MG63 (cell line): Measurements from ENCODE around the gene BCAS1. TPM values are rescaled to one million over a fixed set of nuclear protein-coding genes. Genes with fewer than 3 reads are reported as not detected.

Experiments used
- DNase-seq: peaks from one replicate; pipeline ENCODE4 v3.0.0-alpha.2; 2020
- H3K27me3 ChIP-seq: fragments of 250-450 bp; sonication (Bioruptor Pico); 2 replicates; pipeline ENCODE4 v1.5.1; 2020; ENCODE audit warnings: mild to moderate bottlenecking, moderate library complexity
- H3K36me3 ChIP-seq: fragments of 250-450 bp; sonication (Bioruptor Pico); 2 replicates; pipeline ENCODE4 v1.5.1; 2020; ENCODE audit warnings: mild to moderate bottlenecking, moderate library complexity
- H3K4me3 ChIP-seq: fragments of 250-450 bp; sonication (Bioruptor Pico); 2 replicates; pipeline ENCODE4 v1.5.1; 2020; ENCODE audit warnings: mild to moderate bottlenecking, moderate library complexity
- H3K9me3 ChIP-seq: fragments of 250-450 bp; sonication (Bioruptor Pico); 2 replicates; pipeline ENCODE4 v1.5.1; 2020; ENCODE audit warnings: mild to moderate bottlenecking, moderate library complexity
- total RNA-seq: library from RNA; depleted of rRNA; stranded (reverse); fragments of >200 nt; shearing (Covaris generic); gene quantifications from 2 replicates; pipeline ENCODE4 v1.2.3, GENCODE V29; 2014; ENCODE audit warnings: low replicate concordance; rRNA removed

Gene BCAS1
- total RNA-seq, 1 experiment from 2014 or later = not detected

DNA sequence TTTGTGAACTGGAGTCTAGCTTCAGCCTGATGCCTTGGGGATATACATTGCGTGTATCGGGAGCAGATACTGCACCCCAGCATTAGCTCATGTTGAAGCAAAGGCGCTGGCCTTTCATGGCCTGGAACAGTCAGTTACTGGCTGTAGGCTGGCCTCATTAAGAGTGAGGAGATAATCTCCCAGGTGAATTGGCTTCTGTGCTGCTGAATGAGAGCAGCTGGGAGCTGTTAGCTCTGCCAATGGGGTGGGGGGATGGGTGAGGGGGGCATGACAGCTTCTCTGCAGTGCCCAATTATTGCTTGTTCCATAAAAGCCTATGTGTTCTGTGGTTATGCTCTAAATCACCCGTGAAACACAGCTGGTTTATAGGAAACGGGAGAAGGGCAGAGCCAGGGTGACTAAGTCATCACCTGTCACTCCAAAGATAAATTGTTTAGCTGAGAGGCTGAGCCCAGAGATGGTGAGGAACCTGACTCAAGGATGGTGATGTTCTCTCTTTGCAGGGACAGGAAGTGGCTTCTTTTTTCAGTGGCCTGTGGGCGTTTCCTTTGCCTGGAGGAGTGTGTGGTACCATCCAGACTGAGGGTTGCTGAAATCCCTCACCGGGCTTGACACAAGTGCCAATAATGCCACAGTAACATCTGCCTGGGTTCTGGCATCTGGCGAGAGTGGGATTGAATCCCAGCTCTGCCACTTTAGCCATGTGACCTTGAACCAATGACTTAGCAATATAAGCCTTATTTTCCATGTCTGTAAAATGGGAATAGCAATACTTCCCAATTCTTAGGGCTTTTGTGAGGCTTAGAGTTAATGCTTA, 170.8 kb downstream of the BCAS1 start:
- peak; percentile 80 for DNase-seq
- Histone ChIP-seq H3K4me3 (no peak overlapping the region), H3K36me3 (no peaks in the 10 kb centered on the region), H3K27me3 (no peaks in the 10 kb centered on the region), H3K9me3 (no peaks in the 10 kb centered on the region)

GRCh38 chr20:53898556-53898931, 171.8 kb downstream of the BCAS1 start:
- no peak for DNase-seq
- no peaks in the 10 kb centered on the region for H3K36me3 ChIP-seq
- no peaks in the 10 kb centered on the region for H3K9me3 ChIP-seq
- no peaks in the 10 kb centered on the region for H3K27me3 ChIP-seq
- no peak overlapping the region for H3K4me3 ChIP-seq

GRCh38 chr20:53897884-53898555, 172.4 kb downstream of the BCAS1 start:
- DNase-seq = no peak
- no peaks in the 10 kb centered on the region for H3K27me3 ChIP-seq
- no peak overlapping the region for H3K4me3 ChIP-seq
- H3K9me3 ChIP-seq = no peaks in the 10 kb centered on the region
- H3K36me3 ChIP-seq = no peaks in the 10 kb centered on the region

- DNase-seq = no peak
- no peak overlapping the region for H3K4me3 ChIP-seq
- no peaks in the 10 kb centered on the region for H3K36me3 ChIP-seq
- peaks cover 2% of the 10 kb centered on the region; the same call in 1 of the 2 replicates for H3K9me3 ChIP-seq
- no peaks in the 10 kb centered on the region for H3K27me3 ChIP-seq
Measured at GRCh38 chr20:53896647-53897046, 173.7 kb downstream of the BCAS1 start.

DNA sequence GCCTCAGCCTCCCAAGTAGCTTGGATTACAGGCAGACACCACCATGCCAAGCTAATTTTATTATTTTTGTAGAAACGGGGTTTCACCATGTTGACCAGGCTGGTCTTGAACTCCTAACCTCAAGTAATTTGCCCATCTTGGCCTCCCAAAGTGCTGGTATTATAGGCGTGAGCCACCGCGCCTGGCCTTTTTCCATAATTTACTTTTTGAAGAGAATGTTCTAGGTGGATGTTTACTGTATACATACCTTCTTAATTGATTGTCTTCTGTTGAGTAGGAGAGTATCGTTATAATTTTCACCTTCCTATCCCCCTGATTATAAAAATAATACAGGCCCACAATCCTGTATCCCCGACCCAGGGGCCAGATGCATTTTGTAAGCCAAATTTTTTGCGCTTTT, 174.4 kb downstream of the BCAS1 start:
- H3K27me3 ChIP-seq = no peaks in the 10 kb centered on the region
- no peak for DNase-seq
- H3K36me3 ChIP-seq = no peaks in the 10 kb centered on the region
- no peak overlapping the region for H3K4me3 ChIP-seq
- H3K9me3 ChIP-seq = peaks cover 2% of the 10 kb centered on the region; the same call in 1 of the 2 replicates

DNA sequence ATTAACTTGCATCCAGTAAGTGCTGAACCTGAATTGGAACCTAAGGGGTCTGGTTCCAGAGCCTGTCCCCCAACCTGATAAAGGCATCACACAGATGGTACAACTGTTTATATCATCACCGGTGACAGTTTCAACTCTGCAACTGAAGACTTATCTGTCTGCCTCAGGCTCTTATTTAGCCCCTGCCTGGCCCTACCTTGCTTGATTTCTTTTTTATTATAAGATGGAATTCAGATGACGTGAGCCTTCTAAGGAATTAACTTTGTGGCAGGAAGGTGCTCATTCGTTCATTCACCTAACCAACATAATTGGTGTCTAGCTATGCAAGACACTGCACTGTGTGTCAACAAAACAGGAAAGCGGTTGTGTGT, 175.0 kb downstream of the BCAS1 start:
- peaks cover 2% of the 10 kb centered on the region; the same call in 1 of the 2 replicates for H3K9me3 ChIP-seq
- H3K36me3 ChIP-seq = no peaks in the 10 kb centered on the region
- no peak overlapping the region for H3K4me3 ChIP-seq
- no peaks in the 10 kb centered on the region for H3K27me3 ChIP-seq
- DNase-seq = no peak

- peaks cover 2% of the 10 kb centered on the region; the same call in 1 of the 2 replicates for H3K9me3 ChIP-seq
- DNase-seq = no peak
- no peak overlapping the region for H3K4me3 ChIP-seq
- H3K27me3 ChIP-seq = no peaks in the 10 kb centered on the region
- H3K36me3 ChIP-seq = no peaks in the 10 kb centered on the region
Measured at GRCh38 chr20:53894707-53895384, 175.5 kb downstream of the BCAS1 start.

Other genes starting within 250 kb of the BCAS1 start
- gene CYP24A1, start 103.4 kb upstream of the BCAS1 start, total RNA-seq = not detected in 2 replicates
- gene PFDN4, start 137.5 kb upstream of the BCAS1 start, total RNA-seq = 188 and 339 TPM in 2 replicates